B cell (primary cell): Measurements from ENCODE around the gene PRSS21. TPM values are rescaled to one million over a fixed set of nuclear protein-coding genes. Genes with fewer than 3 reads are reported as not detected.

Source experiments
- ATAC-seq: fragments of 200-7000 bp; cut with Tn5 transposase; one replicate; pipeline ENCODE4 v1.10.0; 2021; ENCODE audit warnings: low read depth, mild to moderate bottlenecking, moderate number of reproducible peaks, moderate library complexity
- CTCF ChIA-PET: fragments of 350-600 bp; sonication (Branson Sonifier 250); formaldehyde crosslinking; loops from one replicate; lab custom pipeline; 2021; ENCODE audit warnings: antibody characterized with exemption, inconsistent platforms; lab: Charles Lee
- POLR2A ChIA-PET: fragments of 350-600 bp; sonication (Branson Sonifier 250); formaldehyde crosslinking; loops from one replicate; lab custom pipeline; 2021; ENCODE audit warnings: antibody characterized with exemption; lab: Charles Lee
- DNase-seq: peaks from one replicate; pipeline ENCODE4 v3.0.0; 2013
- H2AFZ ChIP-seq: 2 replicates; pipeline ENCODE4 v1.6.1; 2012; ENCODE audit warnings: mild to moderate bottlenecking, low read depth, low read length; ENCODE audit not compliant: insufficient read depth, poor library complexity, severe bottlenecking
- H3K27ac ChIP-seq, 2 donors: 1 replicate in 1 of 2; 2 replicates in 1 of 2; pipeline ENCODE4 v1.5.1; 2012 to 2013; ENCODE audit warnings: low read length in 2 of 2, mild to moderate bottlenecking in 2 of 2, moderate library complexity in 1 of 2
- H3K27me3 ChIP-seq, 4 experiments: fragments of 200-600 bp in 1 of 4; sonication (generic) in 1 of 4; replicated peaks in 1 of 4; 1 replicate in 2 of 4; 2 replicates in 2 of 4; pipeline versions ENCODE4 v1.6.1 to v1.7.0; 2013 to 2016; ENCODE audit warnings: low read length in 3 of 4, mild to moderate bottlenecking in 2 of 4, mixed read lengths in 1 of 4, moderate library complexity in 1 of 4; ENCODE audit not compliant: insufficient read depth in 4 of 4, control insufficient read depth in 3 of 4; ENCODE audit errors: control extremely low read depth in 1 of 4
- H3K36me3 ChIP-seq, 2 experiments: replicated peaks in 1 of 2; 1 replicate in 1 of 2; 2 replicates in 1 of 2; pipeline versions ENCODE4 v1.6.1 to v1.7.1; 2013; ENCODE audit warnings: low read length in 1 of 2; ENCODE audit not compliant: insufficient read depth in 2 of 2, control insufficient read depth in 1 of 2; ENCODE audit errors: control extremely low read depth in 1 of 2, extremely low read depth in 1 of 2
- H3K4me1 ChIP-seq, 2 donors: fragments of 200-600 bp in 1 of 2; sonication (generic) in 1 of 2; 1 replicate in 1 of 2; 2 replicates in 1 of 2; pipeline versions ENCODE4 v1.5.1 to v1.6.1; 2013 to 2017; ENCODE audit warnings: low read length in 2 of 2; ENCODE audit not compliant: control insufficient read depth in 2 of 2, insufficient read depth in 2 of 2
- H3K4me2 ChIP-seq: replicated peaks from 2 replicates; pipeline ENCODE3; 2012; ENCODE audit warnings: mild to moderate bottlenecking, low read depth, low read length; ENCODE audit not compliant: poor library complexity, severe bottlenecking
- H3K4me3 ChIP-seq, 5 experiments: fragments of 200-600 bp in 1 of 5; sonication (generic) in 1 of 5; 1 replicate in 3 of 5; 2 replicates in 2 of 5; pipeline versions ENCODE4 v1.5.1 to v1.7.0; 2011 to 2016; ENCODE audit warnings: low read length in 4 of 5, mild to moderate bottlenecking in 4 of 5, low read depth in 2 of 5, control low read depth in 1 of 5, moderate library complexity in 1 of 5; ENCODE audit not compliant: insufficient read depth in 1 of 5; ENCODE audit errors: control extremely low read depth in 1 of 5, extremely low read depth in 1 of 5
- H3K79me2 ChIP-seq: fragments of 200-600 bp; sonication (generic); one replicate; pipeline ENCODE4 v1.6.0; 2016; ENCODE audit warnings: low read length; ENCODE audit not compliant: control insufficient read depth, insufficient read depth
- H3K9ac ChIP-seq: fragments of 200-600 bp; sonication (generic); 2 replicates; pipeline ENCODE4 v1.6.1; 2017; ENCODE audit warnings: mild to moderate bottlenecking, low read length, moderate library complexity
- H3K9me3 ChIP-seq, 3 donors: one replicate each; pipeline versions ENCODE4 v1.6.1 to v1.7.1; 2013; ENCODE audit warnings: low read length in 2 of 3; ENCODE audit not compliant: control insufficient read depth in 2 of 3, insufficient read depth in 1 of 3; ENCODE audit errors: control extremely low read depth in 1 of 3
- H4K20me1 ChIP-seq: 2 replicates; pipeline ENCODE4 v1.6.0; 2012; ENCODE audit warnings: mild to moderate bottlenecking, low read length; ENCODE audit not compliant: insufficient read depth, control insufficient read depth, poor library complexity, severe bottlenecking
- H3K27ac Mint-ChIP-seq: one replicate; pipeline ENCODE4 v1.8.0; 2021; ENCODE audit warnings: mixed read lengths
- H3K27me3 Mint-ChIP-seq: one replicate; pipeline ENCODE4 v1.8.0; 2021; ENCODE audit warnings: mixed read lengths
- H3K4me1 Mint-ChIP-seq: one replicate; pipeline ENCODE4 v1.8.0; 2021; ENCODE audit warnings: mixed read lengths
- H3K4me3 Mint-ChIP-seq: one replicate; pipeline ENCODE4 v1.8.0; 2021; ENCODE audit warnings: mixed read lengths
- H3K9me3 Mint-ChIP-seq: one replicate; pipeline ENCODE4 v1.8.0; 2022; ENCODE audit warnings: mixed read lengths; ENCODE audit not compliant: insufficient read depth
- CTCF ChIP-seq: fragments of 200-600 bp; IDR thresholded peaks from one replicate; pipeline ENCODE4 v1.8.0; 2022; ENCODE audit warnings: antibody characterized with exemption, mild to moderate bottlenecking
- EZH2 ChIP-seq: IDR thresholded peaks from 2 replicates; pipeline ENCODE4 v1.6.1; 2012; ENCODE audit warnings: borderline replicate concordance, low read depth, mild to moderate bottlenecking, moderate library complexity, low read length; ENCODE audit not compliant: insufficient read depth, poor library complexity, severe bottlenecking
- WGBS: methylation state at CpG from one replicate; pipeline ENCODE4 v1.1.5; 2013; ENCODE audit warnings: missing lambda C conversion rate; ENCODE audit not compliant: insufficient coverage; 5-methylcytosine and 5-hydroxymethylcytosine counted together
- intact Hi-C: fragments of 100-400 bp; cut with micrococcal nuclease; formaldehyde crosslinking; loops from one replicate; pipeline ENCODE4 v1.10.0; 2022
- polyA plus RNA-seq: library from polyadenylated mRNA; depleted of rRNA; stranded (reverse); fragments of >200 nt; gene quantifications from 2 replicates; pipeline ENCODE4 v1.2.3, GENCODE V29; 2012
- total RNA-seq, 2 donors: library from RNA; stranded (reverse); fragments of 120-200 nt in 1 of 2; gene quantifications; 1 replicate in 1 of 2; 2 replicates in 1 of 2; pipeline versions ENCODE4 v1.2.3 to v1.2.4, GENCODE V29; 2013 to 2022

PRSS21 gene
- total and polyA plus RNA-seq, 2 donors (not counting 1 experiment from before 2014, with no cell fraction given) = 2.0 to 5.8 TPM

DNA sequence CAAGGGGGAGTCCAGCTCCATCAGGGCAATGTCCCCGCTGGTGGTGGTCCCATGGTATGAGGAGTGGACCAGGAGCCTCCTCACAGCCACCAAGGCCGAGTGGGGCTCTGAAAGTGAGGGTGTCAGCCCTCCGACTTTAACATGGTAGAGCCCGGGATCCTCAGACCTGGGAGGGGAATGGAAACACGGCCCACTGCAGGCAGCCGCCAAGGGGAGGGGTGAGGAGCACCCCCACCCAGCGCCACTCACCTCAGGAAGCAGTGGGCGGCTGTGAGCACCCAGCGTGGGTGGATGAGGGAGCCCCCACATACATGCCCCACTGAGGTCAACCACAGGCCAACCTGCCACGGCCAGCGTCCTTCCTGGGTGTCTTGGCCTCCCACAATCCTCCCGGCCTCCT lies 23.9 kb downstream of the PRSS21 start:
- no peak for TF ChIP-seq CTCF
- no peak for TF ChIP-seq EZH2
- Histone ChIP-seq H3K9me3 (peaks cover 0 to 15% (median 0%) of the 10 kb centered on the region in 3 donors), H2AFZ (no peak overlapping the region), H3K4me2 (no peak overlapping the region), H3K4me1 (peaks cover 15 to 29% of the 10 kb centered on the region in 2 donors), H3K27ac (no peak overlapping the region), H3K9ac (no peak overlapping the region), H3K4me3 (no peak overlapping the region), H4K20me1 (no peaks in the 10 kb centered on the region), H3K27me3 (peaks cover 0 to 23% (median 0%) of the 10 kb centered on the region in 4 experiments), H3K79me2 (no peaks in the 10 kb centered on the region), H3K36me3 (no peaks in the 10 kb centered on the region)
- ChIA-PET POLR2A (no interaction called here), CTCF (no interaction called here)
- Mint-ChIP-seq H3K4me1 (peaks cover 8% of the 10 kb centered on the region), H3K27me3 (peaks cover 24% of the 10 kb centered on the region), H3K4me3 (no peak overlapping the region), H3K9me3 (peaks cover 2% of the 10 kb centered on the region), H3K27ac (no peak overlapping the region)
- 44% methylated on average over 6 of the region's 12 CpGs for WGBS
- ATAC-seq (no peak), DNase-seq (no peak)
- intact Hi-C loops = no loop called here

DNA sequence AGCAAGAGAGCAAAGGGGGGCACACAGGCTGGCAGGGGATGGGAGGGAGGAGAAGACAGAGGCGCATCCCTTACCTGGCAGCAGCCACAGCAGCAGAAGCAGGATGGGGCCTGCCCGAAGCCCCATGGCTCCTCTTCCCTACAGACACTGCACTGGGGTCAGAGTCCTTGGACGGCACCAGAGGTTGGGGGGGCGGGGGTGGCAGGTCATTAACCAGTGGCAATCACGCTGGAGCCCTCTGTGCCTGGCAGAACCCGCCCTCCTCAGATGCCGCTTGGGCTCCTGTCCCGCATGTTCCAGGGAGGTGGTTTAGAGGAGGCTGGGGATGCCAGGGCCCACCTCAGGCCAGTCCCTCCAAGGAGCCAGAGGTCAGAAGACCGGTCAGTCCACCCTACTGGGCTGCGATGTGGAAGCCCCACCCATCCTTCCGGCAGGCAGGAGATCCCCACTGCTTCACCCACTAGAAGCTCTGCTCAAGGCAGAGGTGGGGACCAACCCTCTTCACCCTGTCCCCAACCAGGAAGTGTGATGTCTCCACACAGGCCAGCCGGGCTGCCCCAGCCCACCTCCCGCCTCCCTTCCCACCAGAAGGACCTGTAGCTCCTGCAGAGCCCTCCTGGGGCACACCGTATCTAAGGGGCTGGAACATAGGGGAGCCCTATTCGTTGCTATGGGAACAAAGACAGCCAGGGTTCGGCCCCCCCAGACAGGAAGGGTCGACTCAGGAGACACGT lies 24.7 kb downstream of the PRSS21 start:
- Histone ChIP-seq H3K79me2 (no peaks in the 10 kb centered on the region), H3K4me1 (peaks cover 15 to 29% of the 10 kb centered on the region in 2 donors), H3K4me3 (no peak overlapping the region), H3K27ac (no peak overlapping the region), H3K9me3 (peaks cover 0 to 15% (median 0%) of the 10 kb centered on the region in 3 donors), H2AFZ (peak overlapping the region; percentile 47), H3K36me3 (no peaks in the 10 kb centered on the region), H3K27me3 (peaks cover 0 to 17% (median 0%) of the 10 kb centered on the region in 4 experiments), H4K20me1 (no peaks in the 10 kb centered on the region), H3K4me2 (peak overlapping the region; percentile 60), H3K9ac (peak overlapping the region; percentile 35)
- ChIA-PET POLR2A (no interaction called here), CTCF (no interaction called here)
- intact Hi-C loops = no loop called here
- TF ChIP-seq CTCF = no peak
- TF ChIP-seq EZH2 = no peak
- Mint-ChIP-seq H3K4me3 (no peak overlapping the region), H3K27ac (no peak overlapping the region), H3K27me3 (peaks cover 26% of the 10 kb centered on the region), H3K4me1 (peaks cover 8% of the 10 kb centered on the region), H3K9me3 (peaks cover 2% of the 10 kb centered on the region)
- ATAC-seq (no peak), DNase-seq (no peak)
- 79% methylated on average over 16 of the region's 18 CpGs for WGBS
